Heart left ventricle (tissue), 13 donors: Measurements from ENCODE around the gene PCNT.

Experiments used
- CTCF ChIP-seq, 12 donors: fragments of 200-600 bp; sonication (generic) in 4 of 12; IDR thresholded peaks; one replicate each; pipeline versions ENCODE4 v1.5.0 to v1.8.0; 2018 to 2022; ENCODE audit warnings: antibody characterized with exemption in 12 of 12, mild to moderate bottlenecking in 5 of 12
- POLR2A ChIP-seq, 2 donors: fragments of 450-650 bp; IDR thresholded peaks; one replicate each; pipeline ENCODE4 v1.6.1; 2017; ENCODE audit warnings: antibody characterized with exemption in 2 of 2, mild to moderate bottlenecking in 2 of 2, moderate library complexity in 2 of 2
- donor health status: ischemic (EF 13 %, LVEDD 7.1; RV severe dilation, severe dysfunction).
- donor health status: DM: no; HTN: yes; CAD: no.
- donor health status: DM: no; HTN: no; CAD: no.
- donor health status: ischemic (EF 25% LVEDD 6.9; RV normal size, moderate dysfunction).
- donor health status: ischemic (EF 25% LVEDD 5.7; RV mildly dilated, moderate dysfunction).
- donor health status: ischemic (EF 35%, LVEDD 5.7; RV mildly dilated, moderate dysfunction).
- donor health status: nonischemic (EF 11% LVEDD 7.7; RV severe dilation, severe dysfunction).
- donor health status: DM: yes; HTN: yes; CAD: no.
- donor health status: PGD.
- donor health status: ischemic (EF 29% LVEDD 5.4; RV normal size, mild dysfunction).
- donor health status: nonischemic (EF 23%, LVEDD 6.1; RV moderate dilation, normal function).

GRCh38 chr21:46399129-46399528, 75.2 kb downstream of the PCNT start:
- TF ChIP-seq CTCF (IDR thresholded peaks at IDR 0.05), result no peak
- no peak for TF ChIP-seq POLR2A (IDR thresholded peaks at IDR 0.05)
